ENCODE measurements around the gene PPP1R37.
A peak's percentile ranks its signal among the peaks of the same experiment; 100 is the strongest.

PPP1R37 gene

DNA sequence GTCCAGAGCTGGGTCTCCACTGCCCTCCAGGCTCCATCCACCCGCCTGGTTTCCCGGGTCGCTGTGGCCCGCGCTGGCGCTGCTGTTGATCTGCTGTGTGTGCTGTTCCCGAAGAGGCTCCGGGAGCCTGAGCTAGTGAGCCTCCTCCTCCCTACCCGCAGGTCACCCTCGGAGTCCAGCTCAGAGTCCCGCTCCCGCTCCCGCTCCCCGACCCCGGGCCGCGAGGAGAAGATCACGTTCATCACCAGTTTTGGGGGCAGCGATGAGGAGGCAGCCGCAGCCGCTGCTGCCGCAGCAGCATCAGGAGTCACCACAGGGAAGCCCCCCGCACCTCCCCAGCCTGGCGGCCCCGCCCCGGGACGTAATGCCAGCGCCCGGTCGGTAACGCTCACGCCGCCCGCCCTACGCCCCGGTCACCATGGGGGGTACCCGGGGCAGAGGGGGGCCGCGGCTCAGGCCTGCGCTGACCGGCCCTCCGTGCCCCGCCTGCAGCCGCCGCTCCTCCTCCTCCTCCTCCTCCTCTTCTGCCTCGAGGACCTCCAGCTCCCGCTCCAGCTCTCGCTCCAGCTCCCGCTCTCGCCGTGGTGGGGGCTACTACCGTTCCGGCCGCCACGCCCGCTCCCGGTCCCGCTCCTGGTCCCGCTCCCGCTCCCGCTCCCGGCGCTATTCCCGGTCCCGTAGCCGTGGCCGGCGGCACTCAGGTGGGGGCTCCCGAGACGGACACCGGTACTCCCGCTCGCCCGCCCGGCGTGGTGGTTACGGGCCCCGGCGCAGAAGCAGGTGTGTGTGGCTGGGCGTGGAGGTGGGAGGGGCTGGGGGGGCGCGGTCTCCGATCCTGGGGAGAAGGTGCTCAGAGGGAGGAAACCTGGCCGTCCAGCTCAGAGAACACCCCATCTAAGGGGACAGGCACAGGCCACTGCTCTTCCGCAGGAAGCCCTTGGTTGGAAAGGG, 28.9 kb upstream of the PPP1R37 start:
- peaks cover 24% of the 10 kb centered on the region for H3K4me1 Mint-ChIP-seq (ENCODE audit: low read depth)
- no peaks in the 10 kb centered on the region for H3K27me3 Mint-ChIP-seq
- peaks cover 100% of the 10 kb centered on the region for H3K36me3 Mint-ChIP-seq (ENCODE audit: low read depth)
- H3K9me3 Mint-ChIP-seq = no peaks in the 10 kb centered on the region
- intact Hi-C loops (cut with micrococcal nuclease) = no loop called here
- no peak overlapping the region for H3K27ac Mint-ChIP-seq
- no peak overlapping the region for H3K4me3 Mint-ChIP-seq

GRCh38 chr19:45066921-45067661, 25.9 kb upstream of the PPP1R37 start:
- H3K27me3 Mint-ChIP-seq = no peaks in the 10 kb centered on the region
- H3K9me3 Mint-ChIP-seq = no peaks in the 10 kb centered on the region
- H3K4me1 Mint-ChIP-seq (ENCODE audit: low read depth) = peaks cover 24% of the 10 kb centered on the region
- H3K36me3 Mint-ChIP-seq (ENCODE audit: low read depth) = peaks cover 100% of the 10 kb centered on the region
- intact Hi-C loops (cut with micrococcal nuclease) = no loop called here
- H3K4me3 Mint-ChIP-seq = no peak overlapping the region
- peak overlapping the region; percentile 41 for H3K27ac Mint-ChIP-seq

- H3K36me3 Mint-ChIP-seq (ENCODE audit: low read depth) = peaks cover 100% of the 10 kb centered on the region
- no peaks in the 10 kb centered on the region for H3K27me3 Mint-ChIP-seq
- peak overlapping the region; percentile 24 for H3K27ac Mint-ChIP-seq
- H3K9me3 Mint-ChIP-seq = no peaks in the 10 kb centered on the region
- intact Hi-C loops (cut with micrococcal nuclease) = no loop called here
- no peak overlapping the region for H3K4me3 Mint-ChIP-seq
- H3K4me1 Mint-ChIP-seq (ENCODE audit: low read depth) = peaks cover 32% of the 10 kb centered on the region
Observed at GRCh38 chr19:45068041-45068440, 24.9 kb upstream of the PPP1R37 start.

DNA sequence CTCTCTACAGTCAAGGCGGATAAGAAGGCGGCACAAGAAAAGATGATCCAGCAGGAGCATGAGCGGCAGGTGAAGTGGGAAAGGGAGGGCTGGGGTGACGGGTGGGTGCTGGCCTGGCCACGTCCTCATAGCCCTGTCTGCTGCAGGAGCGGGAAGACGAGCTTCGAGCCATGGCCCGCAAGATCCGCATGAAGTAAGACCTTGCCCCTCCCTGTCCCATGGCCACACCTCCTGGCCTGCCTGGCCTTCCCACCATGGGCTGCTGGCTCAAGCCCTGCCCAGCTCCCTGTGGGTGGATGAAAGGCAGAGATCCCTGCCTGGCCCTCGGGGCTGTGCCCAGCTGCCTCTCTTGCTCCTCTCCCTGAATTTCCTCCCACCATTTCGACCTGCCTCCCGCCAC, 23.9 kb upstream of the PPP1R37 start:
- no peak overlapping the region for H3K4me3 Mint-ChIP-seq
- no peaks in the 10 kb centered on the region for H3K9me3 Mint-ChIP-seq
- peaks cover 32% of the 10 kb centered on the region for H3K4me1 Mint-ChIP-seq (ENCODE audit: low read depth)
- intact Hi-C loops (cut with micrococcal nuclease) = no loop called here
- peak overlapping the region; percentile 24 for H3K27ac Mint-ChIP-seq
- H3K27me3 Mint-ChIP-seq = no peaks in the 10 kb centered on the region
- peaks cover 92% of the 10 kb centered on the region for H3K36me3 Mint-ChIP-seq (ENCODE audit: low read depth)

- peaks cover 41% of the 10 kb centered on the region for H3K4me1 Mint-ChIP-seq (ENCODE audit: low read depth)
- H3K9me3 Mint-ChIP-seq = no peaks in the 10 kb centered on the region
- H3K27ac Mint-ChIP-seq = peak overlapping the region; percentile 24
- intact Hi-C loops (cut with micrococcal nuclease) = no loop called here
- peaks cover 80% of the 10 kb centered on the region for H3K36me3 Mint-ChIP-seq (ENCODE audit: low read depth)
- no peaks in the 10 kb centered on the region for H3K27me3 Mint-ChIP-seq
- no peak overlapping the region for H3K4me3 Mint-ChIP-seq
Observed at GRCh38 chr19:45070214-45070613, 22.8 kb upstream of the PPP1R37 start.

- Mint-ChIP-seq H3K27ac (peak overlapping the region; percentile 24), H3K27me3 (no peaks in the 10 kb centered on the region), H3K4me1 (ENCODE audit: low read depth) (peaks cover 44% of the 10 kb centered on the region), H3K36me3 (ENCODE audit: low read depth) (peaks cover 80% of the 10 kb centered on the region), H3K4me3 (no peak overlapping the region), H3K9me3 (no peaks in the 10 kb centered on the region)
- intact Hi-C loops (cut with micrococcal nuclease) = no loop called here
Observed at GRCh38 chr19:45070861-45071544, 22.0 kb upstream of the PPP1R37 start.

DNA sequence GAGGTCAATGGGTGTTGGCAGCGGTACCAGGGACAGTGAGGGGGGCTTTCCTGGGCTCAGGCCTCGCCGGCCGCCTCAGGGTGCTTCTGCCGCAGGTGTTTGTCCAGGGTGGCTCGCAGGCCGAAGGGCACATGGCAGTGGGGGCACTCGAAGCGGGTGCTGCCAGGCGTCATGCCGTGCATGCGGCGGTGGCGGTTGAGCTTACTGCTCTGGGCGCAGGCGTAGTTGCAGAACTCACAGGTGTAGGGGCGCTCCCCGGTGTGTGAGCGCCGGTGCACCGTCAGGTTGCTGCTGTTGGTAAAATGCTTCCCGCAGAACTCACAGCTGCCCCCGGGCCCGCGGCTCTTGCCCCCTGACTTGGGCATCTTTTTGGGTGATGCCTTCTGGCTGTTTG, 21.4 kb upstream of the PPP1R37 start:
- H3K36me3 Mint-ChIP-seq (ENCODE audit: low read depth) = peaks cover 76% of the 10 kb centered on the region
- no peak overlapping the region for H3K4me3 Mint-ChIP-seq
- no peaks in the 10 kb centered on the region for H3K9me3 Mint-ChIP-seq
- no peak overlapping the region for H3K27ac Mint-ChIP-seq
- H3K4me1 Mint-ChIP-seq (ENCODE audit: low read depth) = peaks cover 46% of the 10 kb centered on the region
- H3K27me3 Mint-ChIP-seq = no peaks in the 10 kb centered on the region
- intact Hi-C loops (cut with micrococcal nuclease) = no loop called here

DNA sequence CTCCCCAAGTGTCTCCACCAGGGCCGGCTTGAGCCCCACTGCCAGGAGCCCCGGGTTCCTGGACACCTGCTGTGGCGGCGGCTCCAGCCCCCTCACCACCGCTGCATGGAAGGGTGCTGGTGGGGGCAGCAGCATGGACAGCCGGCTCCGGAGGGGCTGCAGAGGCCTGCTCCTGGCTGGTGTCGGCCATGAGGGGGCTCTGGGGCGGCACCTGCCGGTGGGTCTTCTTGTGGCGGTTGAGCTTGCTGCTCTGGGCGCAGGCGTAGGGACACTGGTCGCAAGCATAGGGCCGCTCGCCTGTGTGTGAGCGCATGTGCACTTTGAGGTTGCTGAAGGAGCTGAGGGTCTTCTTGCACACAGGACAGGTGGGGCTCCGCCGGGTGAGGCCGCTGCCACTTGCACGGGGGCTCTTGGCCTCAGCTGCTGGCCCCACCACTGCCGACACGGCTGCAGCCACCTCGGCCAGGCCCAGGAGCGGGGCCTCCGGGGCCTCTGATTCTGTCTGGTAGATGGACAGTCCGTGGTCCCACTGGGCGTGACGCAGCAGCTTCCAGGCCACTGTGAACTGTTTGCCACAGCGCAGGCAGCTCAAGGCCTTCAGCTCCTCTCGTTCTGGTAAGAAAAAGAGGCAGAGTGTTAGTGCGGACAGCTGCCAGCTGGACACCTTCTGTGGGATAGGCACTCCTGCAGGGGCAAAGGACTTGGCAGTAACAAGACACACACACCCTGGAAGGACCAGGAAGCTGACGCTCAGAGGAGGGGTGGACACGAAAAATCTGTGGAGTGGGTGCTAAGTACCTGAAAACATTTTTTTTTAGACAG, 20.8 kb upstream of the PPP1R37 start:
- Mint-ChIP-seq H3K4me1 (ENCODE audit: low read depth) (peaks cover 52% of the 10 kb centered on the region), H3K9me3 (no peaks in the 10 kb centered on the region), H3K4me3 (no peak overlapping the region), H3K27me3 (no peaks in the 10 kb centered on the region), H3K27ac (peak overlapping the region; percentile 45), H3K36me3 (ENCODE audit: low read depth) (peaks cover 76% of the 10 kb centered on the region)
- intact Hi-C loops (cut with micrococcal nuclease) = no loop called here

- Mint-ChIP-seq H3K36me3 (ENCODE audit: low read depth) (peaks cover 61% of the 10 kb centered on the region), H3K9me3 (no peaks in the 10 kb centered on the region), H3K4me3 (peak overlapping the region; percentile 94), H3K27me3 (no peaks in the 10 kb centered on the region), H3K4me1 (ENCODE audit: low read depth) (peaks cover 55% of the 10 kb centered on the region), H3K27ac (peak overlapping the region; percentile 96)
- intact Hi-C loops (cut with micrococcal nuclease) = loop anchor here (5.0 kb wide), 1 partner anchor 33 kb away; no protein-coding TSS in a partner anchor
Observed at GRCh38 chr19:45074744-45075300, 18.2 kb upstream of the PPP1R37 start.

DNA sequence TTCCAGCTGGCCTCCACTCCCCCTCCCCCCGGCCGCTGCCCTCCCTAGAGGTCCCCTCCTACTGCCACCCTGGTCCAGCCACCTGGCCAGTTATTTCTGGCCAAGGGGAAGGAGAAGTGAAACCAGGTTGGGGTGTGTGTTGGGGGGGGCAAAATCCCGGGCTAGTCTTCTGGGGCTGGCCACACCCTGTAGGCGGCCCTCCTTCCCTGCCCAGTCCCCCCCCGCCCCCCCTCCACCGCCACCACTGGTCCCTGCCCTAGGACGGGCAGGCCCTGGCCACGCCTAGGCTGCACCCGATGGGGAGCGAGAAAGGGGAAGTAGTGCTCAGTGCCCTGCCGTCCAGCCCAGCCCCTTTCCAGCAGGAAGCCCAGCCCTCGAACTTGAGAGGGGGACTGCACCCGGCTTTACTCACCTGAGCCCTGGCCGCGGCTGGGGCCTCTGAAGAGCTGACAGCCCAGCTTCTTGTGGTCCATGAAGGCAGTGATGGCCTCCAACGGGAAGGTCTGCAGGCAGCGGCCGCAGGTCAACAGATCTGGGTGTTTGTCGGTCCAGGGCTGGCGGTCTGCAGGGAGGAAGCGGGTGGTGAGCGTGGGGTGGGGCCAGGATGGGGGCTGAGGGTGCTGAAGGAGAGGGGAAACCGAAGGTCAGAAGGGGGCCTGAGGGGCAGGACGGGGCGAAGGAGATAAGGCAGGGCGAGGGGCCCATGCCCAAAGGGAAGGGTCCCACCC, 17.5 kb upstream of the PPP1R37 start:
- Mint-ChIP-seq H3K27me3 (no peaks in the 10 kb centered on the region), H3K27ac (peak overlapping the region; percentile 96), H3K4me3 (peak overlapping the region; percentile 94), H3K4me1 (ENCODE audit: low read depth) (peaks cover 58% of the 10 kb centered on the region), H3K36me3 (ENCODE audit: low read depth) (peaks cover 55% of the 10 kb centered on the region), H3K9me3 (no peaks in the 10 kb centered on the region)
- intact Hi-C loops (cut with micrococcal nuclease) = loop anchor here (5.0 kb wide), 1 partner anchor 33 kb away; no protein-coding TSS in a partner anchor

- peaks cover 48% of the 10 kb centered on the region for H3K36me3 Mint-ChIP-seq (ENCODE audit: low read depth)
- H3K4me3 Mint-ChIP-seq = peak within 1 kb of the TSS; percentile 94
- peaks cover 58% of the 10 kb centered on the region for H3K4me1 Mint-ChIP-seq (ENCODE audit: low read depth)
- no peaks in the 10 kb centered on the region for H3K27me3 Mint-ChIP-seq
- H3K9me3 Mint-ChIP-seq = no peaks in the 10 kb centered on the region
- intact Hi-C loops (cut with micrococcal nuclease) = loop anchor here (5.0 kb wide), 1 partner anchor 34 kb away; no protein-coding TSS in a partner anchor
- peak within 1 kb of the TSS; percentile 96 for H3K27ac Mint-ChIP-seq
Observed at GRCh38 chr19:45076029-45076850, 16.7 kb upstream of the PPP1R37 start, which contains the start of gene ZNF296. ZNF296 (minus strand) TSS chr19:45076478; CDS start chr19:45076373, 105 bp downstream.
